Mammary epithelial cell (primary cell): ENCODE measurements around the gene BCL10.

ENCODE experiments used
- EZH2 ChIP-seq: IDR thresholded peaks from 2 replicates; pipeline ENCODE4 v1.6.1; 2012; ENCODE audit warnings: low read length, inconsistent platforms, borderline replicate concordance
- TF ChIP-seq, protein P1 (sequence below), 2 donors: IDR thresholded peaks in 1 of 2; conservative IDR thresholded peaks in 1 of 2; 2 replicates each; pipeline ENCODE4 v1.5.1; 2011 to 2012; ENCODE audit warnings: inconsistent platforms in 2 of 2, low read length in 2 of 2, mild to moderate bottlenecking in 2 of 2, control low read depth in 1 of 2, low read depth in 1 of 2; ENCODE audit not compliant: insufficient read depth in 1 of 2; ENCODE audit errors: extremely low read depth in 1 of 2

DNA sequence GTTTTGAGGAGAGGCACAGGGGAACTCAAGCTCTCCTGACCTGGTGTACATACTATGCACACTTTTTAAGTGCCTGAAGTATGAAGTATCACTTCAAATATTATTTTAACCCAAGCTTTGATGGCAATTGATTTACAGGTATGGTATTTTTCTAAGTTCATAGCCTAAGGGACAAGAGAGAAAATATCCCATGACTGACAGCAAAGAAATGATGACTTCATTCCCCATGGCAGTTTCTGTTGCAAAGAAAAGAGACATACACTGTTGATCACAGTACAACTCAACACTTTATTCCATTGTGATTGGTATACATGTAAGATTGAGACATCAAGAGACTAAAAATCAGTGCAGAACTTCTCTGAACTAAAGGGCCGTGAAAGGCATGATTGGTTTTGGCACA is 41.8 kb upstream of the BCL10 start:
- TF ChIP-seq, protein P1, sequence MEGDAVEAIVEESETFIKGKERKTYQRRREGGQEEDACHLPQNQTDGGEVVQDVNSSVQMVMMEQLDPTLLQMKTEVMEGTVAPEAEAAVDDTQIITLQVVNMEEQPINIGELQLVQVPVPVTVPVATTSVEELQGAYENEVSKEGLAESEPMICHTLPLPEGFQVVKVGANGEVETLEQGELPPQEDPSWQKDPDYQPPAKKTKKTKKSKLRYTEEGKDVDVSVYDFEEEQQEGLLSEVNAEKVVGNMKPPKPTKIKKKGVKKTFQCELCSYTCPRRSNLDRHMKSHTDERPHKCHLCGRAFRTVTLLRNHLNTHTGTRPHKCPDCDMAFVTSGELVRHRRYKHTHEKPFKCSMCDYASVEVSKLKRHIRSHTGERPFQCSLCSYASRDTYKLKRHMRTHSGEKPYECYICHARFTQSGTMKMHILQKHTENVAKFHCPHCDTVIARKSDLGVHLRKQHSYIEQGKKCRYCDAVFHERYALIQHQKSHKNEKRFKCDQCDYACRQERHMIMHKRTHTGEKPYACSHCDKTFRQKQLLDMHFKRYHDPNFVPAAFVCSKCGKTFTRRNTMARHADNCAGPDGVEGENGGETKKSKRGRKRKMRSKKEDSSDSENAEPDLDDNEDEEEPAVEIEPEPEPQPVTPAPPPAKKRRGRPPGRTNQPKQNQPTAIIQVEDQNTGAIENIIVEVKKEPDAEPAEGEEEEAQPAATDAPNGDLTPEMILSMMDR (conservative IDR thresholded peaks at IDR 0.05 in 1 of 2, IDR thresholded peaks at IDR 0.05 in 1 of 2; ENCODE audit: extremely low read depth in 1 of 2, insufficient read depth in 1 of 2, low read depth in 1 of 2, low read length in 2 of 2): no peak
- no peak for TF ChIP-seq EZH2
